Endothelial cell of umbilical vein (primary cell): ENCODE results near the gene TNKS1BP1. TPM values are rescaled to one million over a fixed set of nuclear protein-coding genes. Genes with fewer than 3 reads are reported as not detected.

Experiments used
- BruUV-seq: library from RNA; stranded (reverse); fragments of 400-500 nt; replicated peaks from 2 replicates; lab custom pipeline; 2021; lab: Mats Ljungman, UMichigan
- CTCF ChIA-PET: fragments of 300-600, 350-600 bp; sonication (Branson Sonifier 250); formaldehyde crosslinking; loops from one replicate; lab custom pipeline; 2021; ENCODE audit warnings: antibody characterized with exemption, inconsistent platforms; lab: Charles Lee
- POLR2A ChIA-PET: fragments of 300-600, 350-600 bp; sonication (Branson Sonifier 250); formaldehyde crosslinking; loops from one replicate; lab custom pipeline; 2021; ENCODE audit warnings: antibody characterized with exemption, inconsistent platforms; lab: Charles Lee
- DNase-seq: peaks from one replicate; pipeline ENCODE4 v3.0.0-alpha.2; 2011; ENCODE audit warnings: low read depth, low spot score
- FAIRE-seq: peaks from 2 replicates; lab custom pipeline; 2011; peaks lifted over from hg19 to GRCh38; lab: Jason Lieb, UNC
- H2AFZ ChIP-seq: 2 replicates; pipeline ENCODE4 v1.6.0; 2012; ENCODE audit warnings: low read depth, low read length, control low read depth, inconsistent platforms
- H3K27ac ChIP-seq: 2 replicates; pipeline ENCODE4 v1.5.1; 2011; ENCODE audit warnings: low read depth, mild to moderate bottlenecking, control low read depth, low read length, moderate library complexity; ENCODE audit not compliant: insufficient read depth
- H3K27me3 ChIP-seq, 2 experiments: 2 replicates each; pipeline versions ENCODE4 v1.6.0 to v1.6.1; 2011; ENCODE audit warnings: low read length in 2 of 2, mixed read lengths in 1 of 2; ENCODE audit not compliant: control insufficient read depth in 2 of 2, insufficient read depth in 2 of 2
- H3K36me3 ChIP-seq, 2 experiments: 2 replicates in 1 of 2; 3 replicates in 1 of 2; pipeline ENCODE4 v1.5.1; 2011; ENCODE audit warnings: low read length in 2 of 2, mild to moderate bottlenecking in 1 of 2, moderate library complexity in 1 of 2; ENCODE audit not compliant: control insufficient read depth in 2 of 2, insufficient read depth in 2 of 2; ENCODE audit errors: extremely low read depth in 1 of 2
- H3K4me1 ChIP-seq: 3 replicates; pipeline ENCODE4 v1.5.1; 2011; ENCODE audit warnings: mild to moderate bottlenecking, low read length; ENCODE audit not compliant: control insufficient read depth, insufficient read depth; ENCODE audit errors: extremely low read depth
- H3K4me2 ChIP-seq: 2 replicates; pipeline ENCODE4 v1.6.1; 2011; ENCODE audit warnings: low read length, control low read depth, mixed read lengths; ENCODE audit not compliant: insufficient read depth
- H3K4me3 ChIP-seq, 3 experiments: fragments of 200-600 bp in 1 of 3; sonication (generic), shearing (Covaris generic) in 1 of 3; replicated peaks in 1 of 3; 2 replicates each; pipeline ENCODE4 v1.5.1; 2011 to 2016; ENCODE audit warnings: control low read depth in 3 of 3, low read length in 3 of 3, mild to moderate bottlenecking in 2 of 3, inconsistent platforms in 1 of 3, low read depth in 1 of 3, moderate library complexity in 1 of 3; ENCODE audit not compliant: insufficient read depth in 1 of 3
- H3K79me2 ChIP-seq: 2 replicates; pipeline ENCODE4 v1.6.0; 2012; ENCODE audit warnings: low read length, inconsistent platforms; ENCODE audit not compliant: control insufficient read depth, insufficient read depth
- H3K9ac ChIP-seq: replicated peaks from 2 replicates; pipeline ENCODE3; 2011; ENCODE audit warnings: low read length, control low read depth; ENCODE audit not compliant: insufficient read depth; ENCODE audit errors: extremely low read depth
- H3K9me1 ChIP-seq: replicated peaks from 3 replicates; pipeline ENCODE4 v1.6.0; 2011; ENCODE audit warnings: mild to moderate bottlenecking, low read length; ENCODE audit not compliant: control insufficient read depth, insufficient read depth; ENCODE audit errors: extremely low read depth
- H3K9me3 ChIP-seq: replicated peaks from 2 replicates; pipeline ENCODE4 v1.5.1; 2012; ENCODE audit warnings: low read length, inconsistent platforms; ENCODE audit not compliant: control insufficient read depth, insufficient read depth
- H4K20me1 ChIP-seq: replicated peaks from 2 replicates; pipeline ENCODE3; 2011; ENCODE audit warnings: mild to moderate bottlenecking, low read length; ENCODE audit not compliant: control insufficient read depth, insufficient read depth; ENCODE audit errors: extremely low read depth
- CTCF ChIP-seq, 2 donors: IDR thresholded peaks; 1 replicate in 1 of 2; 2 replicates in 1 of 2; pipeline ENCODE4 v1.5.1; 2011; ENCODE audit warnings: low read length in 2 of 2, mild to moderate bottlenecking in 2 of 2, moderate library complexity in 2 of 2, control low read depth in 1 of 2, inconsistent platforms in 1 of 2, low read depth in 1 of 2; ENCODE audit not compliant: insufficient read depth in 1 of 2; ENCODE audit errors: extremely low read depth in 1 of 2
- EZH2 ChIP-seq: IDR thresholded peaks from 2 replicates; pipeline ENCODE4 v1.6.1; 2012; ENCODE audit warnings: borderline replicate concordance, low read depth, mild to moderate bottlenecking, moderate library complexity, low read length, inconsistent platforms; ENCODE audit not compliant: severe bottlenecking
- FOS ChIP-seq: IDR thresholded peaks from 2 replicates; pipeline ENCODE4 v1.6.1; 2011; ENCODE audit warnings: mild to moderate bottlenecking, low read length, moderate library complexity, borderline replicate concordance; ENCODE audit not compliant: insufficient read depth
- GATA2 ChIP-seq: IDR thresholded peaks from 2 replicates; pipeline ENCODE4 v1.7.0; 2011; ENCODE audit warnings: low read depth, mild to moderate bottlenecking, moderate library complexity, mixed read lengths, low read length; ENCODE audit not compliant: insufficient read length, insufficient read depth
- MAX ChIP-seq: IDR thresholded peaks from 2 replicates; pipeline ENCODE4 v1.6.1; 2011; ENCODE audit not compliant: insufficient read depth, insufficient read length
- MYC ChIP-seq: IDR thresholded peaks from one replicate; pipeline ENCODE4 v1.6.1; 2011; ENCODE audit warnings: mild to moderate bottlenecking, low read depth, low read length
- POLR2A ChIP-seq: IDR thresholded peaks from 2 replicates; pipeline ENCODE4 v1.6.1; 2012; ENCODE audit warnings: low read depth, mild to moderate bottlenecking, control low read depth, low read length
- POLR2AphosphoS5 ChIP-seq: IDR thresholded peaks from 2 replicates; pipeline ENCODE4 v1.6.1; 2012; ENCODE audit warnings: low read depth, mild to moderate bottlenecking, control low read depth, low read length, moderate library complexity; ENCODE audit not compliant: insufficient read depth
- dilution Hi-C: fragments of 300-500 bp; cut with MboI; formaldehyde crosslinking; loops from one replicate; pipeline ENCODE4 v1.15.0; 2019; ENCODE audit warnings: low sequenced_read_pairs; ENCODE audit not compliant: extremely low pct_ligation_motif_present
- intact Hi-C: fragments of 100-400 bp; cut with micrococcal nuclease; formaldehyde crosslinking; loops from one replicate; pipeline ENCODE4 v1.10.0; 2022
- polyA plus RNA-seq, 4 experiments: library from polyadenylated mRNA; depleted of rRNA in 3 of 4; stranded (reverse) in 3 of 4; unstranded in 1 of 4; fragments of >200 nt; gene quantifications; 2 replicates each; pipeline versions ENCODE4 v1.2.1 to v1.2.3, GENCODE V29; 2011 to 2012; ENCODE audit warnings: missing spikeins in 1 of 4
- total RNA-seq: library from RNA; stranded (reverse); gene quantifications from 2 replicates; pipeline ENCODE4 v1.2.3, GENCODE V29; 2021

The TNKS1BP1 gene
- total and polyA plus RNA-seq, 2 donors (not counting 3 experiments of a cell fraction or from before 2014, with no cell fraction given): 54.6 to 111 TPM

DNA sequence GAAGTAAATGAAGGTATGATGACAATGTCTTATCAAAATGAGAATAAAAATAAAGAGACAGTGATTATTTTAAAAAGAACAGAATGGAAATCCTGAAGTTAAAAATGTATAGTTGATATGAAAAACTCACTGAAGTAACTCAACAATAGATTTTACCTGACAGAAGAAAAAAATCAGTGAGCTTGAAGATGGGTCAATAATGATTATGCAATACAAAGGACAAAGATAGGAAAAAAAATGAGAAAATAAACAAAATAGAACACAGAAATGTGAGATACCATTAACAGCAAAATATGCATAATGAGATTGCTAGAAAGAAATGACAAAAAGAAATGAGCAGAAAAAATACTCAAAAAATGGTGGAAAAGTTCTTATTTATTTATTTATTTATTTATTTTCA, 68.6 kb downstream of the TNKS1BP1 start:
- H2AFZ ChIP-seq: no peak overlapping the region
- dilution Hi-C loops: no loop called here
- no peaks in the 10 kb centered on the region for H4K20me1 ChIP-seq
- H3K9me1 ChIP-seq: no peaks in the 10 kb centered on the region
- DNase-seq (no peak), FAIRE-seq (no peak)
- H3K27ac ChIP-seq: no peak overlapping the region
- CTCF ChIA-PET: interaction anchor here (1.5 kb wide), 1 partner anchor 23 kb away, joined by 5 read pairs; no protein-coding TSS in a partner anchor
- POLR2A ChIA-PET: no interaction called here
- H3K9me3 ChIP-seq: no peaks in the 10 kb centered on the region
- H3K36me3 ChIP-seq: no peaks in the 10 kb centered on the region
- no peak overlapping the region for H3K4me2 ChIP-seq
- BruUV-seq: no TSS peak
- TF ChIP-seq MYC (no peak), POLR2AphosphoS5 (no peak), CTCF (IDR thresholded peaks at IDR 0.05; ENCODE audit: extremely low read depth in 1 of 2, insufficient read depth in 1 of 2, low read depth in 1 of 2, low read length in 2 of 2) (no peak), FOS (no peak), GATA2 (no peak), POLR2A (no peak), EZH2 (no peak), MAX (no peak)
- H3K4me3 ChIP-seq: no peak overlapping the region
- intact Hi-C loops: no loop called here
- H3K4me1 ChIP-seq: no peaks in the 10 kb centered on the region
- H3K27me3 ChIP-seq: peaks cover 10% of the 10 kb centered on the region in 2 experiments
- H3K9ac ChIP-seq: no peak overlapping the region
- no peaks in the 10 kb centered on the region for H3K79me2 ChIP-seq
